Effector CD8-positive, alpha-beta T cell (primary cell): ENCODE results near the gene ESR1.
"Not testable (repeated sequence)": the region's sequence is repeated elsewhere in the genome, so short reads cannot be mapped to it uniquely, and the experiment has no call there.

Source experiments
- DNase-seq: peaks from one replicate; lab custom pipeline; 2025; lab: John Stamatoyannopoulos, UW

ESR1 gene

DNA sequence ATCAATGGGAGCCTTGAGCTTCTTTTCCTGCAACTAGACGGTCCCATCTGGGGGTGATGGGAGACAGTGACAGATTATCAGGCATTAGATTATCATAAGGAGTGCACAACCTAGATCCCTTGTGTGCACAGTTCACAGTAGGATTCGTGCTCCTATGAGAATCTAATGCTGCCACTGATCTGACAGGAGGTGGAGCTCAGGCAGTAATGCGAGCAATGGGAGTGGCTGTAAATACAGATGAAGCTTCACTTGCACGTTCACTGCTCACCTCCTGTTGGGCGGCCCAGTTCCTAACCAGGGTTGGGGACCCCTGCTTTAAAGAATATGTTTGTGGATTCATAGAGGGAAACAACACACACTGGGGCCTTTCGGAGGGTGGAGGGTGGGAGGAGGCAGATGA, 180.7 kb downstream of the ESR1 start:
- DNase-seq, result not testable (repeated sequence)

DNA sequence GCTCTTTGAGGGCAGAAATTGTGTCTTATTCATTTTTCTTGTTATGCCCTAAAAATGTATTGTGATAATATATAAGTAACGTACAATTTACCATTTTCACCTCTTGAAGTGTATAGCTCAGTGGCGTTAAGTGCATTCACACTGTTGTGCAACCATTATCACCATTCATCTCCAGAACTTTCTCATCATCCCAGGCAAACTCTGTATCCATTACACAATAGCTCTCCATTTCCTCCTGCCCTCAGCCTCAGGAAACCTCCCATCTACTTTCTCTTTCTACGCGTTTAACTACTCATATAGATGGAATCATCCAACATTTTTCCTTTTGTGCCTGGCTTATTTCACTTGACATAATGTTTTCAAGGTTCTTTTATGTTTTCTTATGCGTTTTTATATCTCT, 184.6 kb downstream of the ESR1 start:
- DNase-seq, result no peak

DNA sequence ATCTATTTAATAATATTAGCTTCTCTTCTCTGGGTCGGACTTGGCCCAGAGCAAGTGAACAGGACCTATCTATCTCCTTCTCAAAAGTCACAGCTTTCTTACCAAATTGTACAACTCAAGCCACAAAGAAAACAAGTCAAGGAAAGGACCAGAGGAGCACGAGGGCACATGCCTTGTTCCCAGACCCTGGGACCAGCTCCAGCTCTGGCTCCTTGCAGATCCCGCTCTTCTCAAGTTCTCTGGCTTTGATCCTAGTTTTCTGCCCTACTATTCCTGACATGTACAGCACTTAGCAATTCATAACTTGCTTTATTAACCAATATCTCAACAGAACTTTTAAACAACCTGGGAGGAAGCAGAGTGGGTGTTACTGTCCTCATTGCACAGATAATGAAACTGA, 185.9 kb downstream of the ESR1 start:
- DNase-seq, result no peak

DNA sequence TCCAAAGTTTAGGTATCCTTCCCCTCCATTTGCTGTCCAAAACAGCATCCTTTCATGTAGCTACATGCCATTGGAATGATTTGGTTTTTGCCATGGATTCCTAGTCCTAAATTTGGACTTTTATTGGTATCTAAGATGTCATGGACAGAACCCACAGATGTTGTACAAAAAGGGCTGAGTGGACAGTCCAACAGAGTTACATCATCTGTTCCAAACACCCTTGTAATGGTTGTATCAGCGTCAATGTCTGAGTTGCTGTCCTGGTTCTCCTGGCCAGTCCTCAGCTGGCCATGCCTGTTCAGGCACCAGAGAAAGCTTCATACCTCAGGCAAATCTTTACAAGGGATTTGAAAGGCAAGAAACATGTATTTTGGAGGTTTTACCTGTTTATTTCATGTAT, 191.3 kb downstream of the ESR1 start:
- DNase-seq, result no peak

- DNase-seq, result no peak
Observed at GRCh38 chr6:151999194-151999593, 191.7 kb downstream of the ESR1 start.

GRCh38 chr6:152001408-152001807, 193.9 kb downstream of the ESR1 start:
- no peak for DNase-seq

DNA sequence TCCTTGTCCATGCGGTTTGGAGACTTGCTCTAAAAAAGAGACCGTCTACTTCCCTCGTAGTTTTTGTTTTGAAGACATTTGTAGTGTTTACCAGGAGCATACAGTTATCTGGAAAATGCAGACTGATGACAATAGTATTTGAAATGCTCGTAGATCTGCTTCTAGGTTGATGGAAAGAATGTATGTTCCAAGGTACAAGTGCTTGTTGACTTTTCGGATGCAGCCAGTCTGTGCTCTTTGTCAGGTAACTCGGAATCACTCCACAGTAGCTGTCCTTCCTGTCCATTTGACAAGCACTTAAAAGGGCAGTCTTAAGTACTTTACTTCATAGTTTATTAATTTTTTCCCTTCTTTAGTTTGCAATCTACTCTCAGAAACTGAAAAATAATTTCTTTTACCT, 194.8 kb downstream of the ESR1 start:
- no peak for DNase-seq

DNA sequence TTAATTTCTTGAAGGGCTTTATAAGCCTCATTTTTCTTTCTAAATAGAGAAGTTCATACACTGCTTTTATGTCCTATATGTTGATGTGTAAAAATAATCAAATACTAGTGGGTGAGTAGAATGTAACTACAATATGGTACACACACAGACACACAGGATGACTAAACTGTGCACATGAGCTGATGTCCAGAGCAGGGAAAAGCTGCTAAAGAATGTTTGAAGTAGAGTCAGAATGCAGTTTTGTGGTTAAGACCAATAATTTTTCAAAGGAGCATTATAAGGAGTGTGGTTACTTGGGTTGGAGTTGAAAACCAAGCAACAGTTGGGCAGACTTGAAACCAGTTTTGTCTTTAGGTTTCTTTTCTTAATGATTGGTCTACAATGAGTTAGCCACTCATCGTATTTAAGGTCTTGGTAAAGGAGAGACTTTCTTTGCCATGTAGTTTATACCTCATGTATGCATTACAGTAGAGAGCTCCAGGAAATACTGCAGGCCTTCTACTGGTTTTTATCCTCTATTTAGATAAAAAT, 196.6 kb downstream of the ESR1 start:
- no peak for DNase-seq

DNA sequence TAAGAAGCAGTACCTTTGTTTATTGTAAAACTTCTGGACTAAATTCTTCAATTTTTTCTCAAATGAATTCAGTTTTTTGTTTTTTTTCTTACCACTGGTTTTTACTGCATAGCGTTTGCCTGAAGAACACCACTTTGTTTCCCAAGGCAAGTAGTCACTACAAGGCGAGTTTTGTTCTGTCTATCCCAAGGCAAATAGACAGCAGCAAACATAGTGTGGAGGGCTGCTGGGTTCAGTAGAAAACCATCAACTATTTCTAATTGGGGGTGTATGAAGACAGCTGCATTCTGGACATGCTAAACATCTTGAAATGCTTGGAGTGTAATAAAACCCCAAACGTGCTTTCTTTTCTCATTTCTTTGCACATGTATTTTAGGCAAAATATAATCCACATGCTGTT, 197.4 kb downstream of the ESR1 start:
- no peak for DNase-seq

- DNase-seq, result no peak
Observed at GRCh38 chr6:152008779-152009178, 201.3 kb downstream of the ESR1 start.

DNA sequence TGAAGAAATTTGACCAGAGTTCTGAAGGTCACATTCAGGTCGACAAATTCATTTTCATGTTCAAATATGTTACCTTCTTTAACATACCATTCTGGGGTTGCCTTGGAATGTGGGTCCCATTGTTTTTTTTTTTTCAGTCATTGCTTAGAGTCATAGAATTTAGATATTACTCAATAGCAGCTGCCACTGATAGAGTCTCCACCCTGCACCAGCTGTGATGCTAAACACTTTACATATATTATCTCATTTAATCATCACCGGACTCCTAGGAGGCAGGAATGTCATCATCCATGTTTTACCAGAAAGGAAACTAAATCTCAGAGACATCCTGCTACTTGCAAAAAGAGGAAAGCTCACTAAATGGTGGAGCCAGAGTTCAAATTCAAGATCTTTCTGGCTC, 204.7 kb downstream of the ESR1 start:
- DNase-seq, result no peak

- no peak for DNase-seq
Observed at GRCh38 chr6:152018876-152019275, 211.4 kb downstream of the ESR1 start.

DNA sequence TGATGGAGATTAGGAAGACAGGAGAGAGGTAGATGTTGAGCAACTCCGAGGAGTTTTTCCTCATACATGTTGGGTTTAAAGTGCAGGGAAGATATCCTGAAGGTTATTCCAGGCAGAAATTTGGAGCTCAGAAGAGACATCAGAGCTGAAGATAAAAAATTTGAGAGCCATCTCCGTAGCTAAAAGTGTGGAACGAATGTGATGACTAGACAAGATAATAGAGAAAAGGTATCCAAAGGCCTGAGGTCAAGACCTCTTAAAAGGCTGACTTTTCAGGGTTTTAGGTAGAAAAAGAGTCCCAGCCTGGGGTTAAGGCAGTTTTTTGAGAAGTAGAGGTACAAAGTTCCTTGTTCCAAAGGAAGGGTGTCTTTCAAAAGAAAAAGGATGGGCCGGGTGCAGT, 214.8 kb downstream of the ESR1 start:
- DNase-seq, result no peak

GRCh38 chr6:152023613-152024012, 216.1 kb downstream of the ESR1 start:
- DNase-seq, result no peak

DNA sequence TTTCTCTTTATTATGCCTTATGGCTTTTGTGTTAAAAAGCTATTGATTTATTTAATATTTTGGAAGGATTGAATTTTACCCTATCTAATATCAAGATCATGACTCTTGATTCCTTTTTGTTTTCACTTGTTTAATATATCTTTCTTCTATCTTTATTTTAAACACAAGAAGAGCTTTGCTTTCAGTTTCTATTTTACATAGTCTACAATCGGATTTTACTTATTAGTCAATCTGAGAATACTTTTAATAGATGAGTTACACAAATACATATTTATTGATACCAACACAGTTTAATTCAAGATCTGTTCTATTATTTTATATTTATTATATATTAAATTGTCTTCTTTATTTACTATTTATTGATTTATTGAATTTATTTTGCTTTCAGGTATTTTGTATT, 218.8 kb downstream of the ESR1 start:
- DNase-seq, result no peak

GRCh38 chr6:152026744-152027143, 219.3 kb downstream of the ESR1 start:
- DNase-seq, result not testable (repeated sequence)

- not testable (repeated sequence) for DNase-seq
Observed at GRCh38 chr6:152033765-152034164, 226.3 kb downstream of the ESR1 start.

DNA sequence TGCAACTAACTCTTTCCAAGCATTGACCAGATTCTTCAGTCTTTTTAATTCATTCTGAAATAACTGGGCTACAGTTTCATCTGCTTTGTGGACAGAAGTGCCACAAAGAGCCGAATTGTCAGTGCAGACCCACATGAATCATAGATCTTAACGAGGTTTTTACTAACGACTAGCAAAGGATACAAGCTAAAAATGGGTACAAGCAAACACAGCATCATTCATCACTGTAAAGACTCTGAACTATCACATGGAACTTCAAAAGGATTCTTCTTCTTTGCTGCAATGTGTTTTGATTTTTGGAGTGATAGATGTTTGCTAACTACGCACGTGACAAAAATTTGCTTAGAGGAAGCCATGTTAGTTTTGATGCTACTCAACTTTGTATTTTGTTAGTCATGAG, 227.1 kb downstream of the ESR1 start:
- DNase-seq, result no peak

DNA sequence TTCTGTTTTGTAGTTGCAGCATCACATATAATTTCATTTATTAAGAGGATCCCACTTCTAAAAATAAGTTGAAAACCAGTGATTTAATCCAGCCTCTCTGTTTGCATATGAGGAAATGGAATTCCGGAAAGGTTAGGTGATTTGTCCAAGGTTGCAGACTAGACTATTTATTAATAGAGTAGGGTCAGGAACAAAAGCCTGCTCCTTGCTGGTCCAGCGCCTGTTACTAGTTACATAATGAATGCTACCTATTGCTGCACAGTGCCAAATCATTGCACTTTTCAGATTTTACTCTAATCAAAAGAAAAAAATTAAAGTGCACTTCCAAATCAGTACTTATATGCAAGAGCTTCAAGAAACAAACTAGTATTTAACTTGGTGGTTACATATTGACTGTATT, 238.6 kb downstream of the ESR1 start:
- no peak for DNase-seq

GRCh38 chr6:152048921-152049320, 241.4 kb downstream of the ESR1 start:
- DNase-seq, result no peak

DNA sequence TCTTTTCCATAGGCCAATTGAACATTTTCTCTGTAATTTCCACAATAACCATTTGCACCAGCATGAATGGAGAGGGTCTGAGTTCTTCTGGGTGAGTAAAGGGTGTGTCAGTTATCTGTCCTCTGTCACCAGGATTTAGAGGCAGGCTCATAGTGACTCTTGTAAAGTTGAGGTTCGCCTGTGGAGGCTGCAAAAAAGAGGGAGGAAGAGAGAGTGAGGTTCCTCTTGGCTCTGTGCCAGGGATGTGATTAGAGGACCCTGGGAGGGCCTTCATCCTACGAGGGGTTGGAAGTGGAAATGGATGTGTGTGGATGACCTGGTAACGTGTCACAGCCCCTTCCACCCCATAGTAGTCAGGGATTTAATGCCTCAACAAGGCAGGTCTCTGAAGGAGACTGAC, 242.0 kb downstream of the ESR1 start:
- no peak for DNase-seq

DNA sequence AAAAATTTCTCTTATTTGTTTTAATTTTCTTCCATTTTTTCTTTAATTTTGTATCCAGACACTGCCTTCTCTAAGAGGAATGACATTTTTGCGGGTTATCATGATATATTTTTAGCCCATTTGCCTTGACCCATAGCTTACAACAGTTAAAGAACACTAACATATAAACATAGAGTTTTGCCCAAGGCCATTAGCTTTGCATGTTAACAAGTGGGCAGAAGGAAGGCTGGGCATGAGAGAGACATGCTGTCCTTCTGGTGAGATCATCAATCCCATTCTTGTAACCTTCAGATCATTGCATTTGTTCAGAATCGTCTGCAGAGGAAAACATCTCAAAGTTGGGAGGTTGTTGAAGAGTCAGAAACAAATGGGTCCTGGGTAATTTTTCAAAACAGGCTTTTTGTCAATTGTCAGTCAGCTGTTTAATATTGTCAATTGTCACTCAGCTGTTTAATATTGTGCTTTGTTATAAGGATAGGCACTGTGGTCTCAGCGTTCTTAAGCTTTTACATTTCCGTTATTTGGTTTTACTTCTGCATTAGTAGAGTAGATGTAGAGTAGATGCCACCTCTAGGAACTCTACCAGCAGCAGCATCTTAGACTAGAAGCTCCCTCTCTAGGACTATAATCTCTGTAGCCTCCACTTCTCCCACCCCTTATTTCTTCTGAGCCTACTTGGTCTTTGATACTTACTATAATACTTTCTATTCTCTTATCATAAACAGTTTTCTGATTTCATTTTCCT, 243.1 kb downstream of the ESR1 start:
- DNase-seq, result no peak

GRCh38 chr6:152052061-152052460, 244.6 kb downstream of the ESR1 start:
- DNase-seq, result no peak

DNA sequence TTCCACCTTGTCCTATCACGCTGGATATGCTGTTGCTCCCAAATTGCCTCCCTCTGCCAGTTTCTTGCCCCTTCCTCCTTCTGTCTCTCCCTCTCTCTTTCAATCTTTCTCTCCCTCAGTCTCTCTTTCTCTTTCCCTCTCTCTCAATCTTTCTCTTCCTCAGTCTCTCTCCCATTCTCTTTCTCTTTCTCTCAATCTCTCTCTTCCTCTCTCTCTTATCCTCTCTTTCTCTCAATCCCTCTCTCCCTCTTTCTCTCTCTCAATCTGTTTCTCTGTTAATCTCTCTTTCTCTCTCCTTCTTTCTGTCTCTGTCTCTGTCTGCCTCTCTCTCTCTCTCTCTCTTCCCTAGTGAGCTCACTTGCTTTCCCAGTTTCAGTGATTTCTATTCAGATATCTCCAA, 245.8 kb downstream of the ESR1 start:
- DNase-seq, result no peak
